H9 (cell line): ENCODE results near the gene FMN1. TPM values are rescaled to one million over a fixed set of nuclear protein-coding genes. Genes with fewer than 3 reads are reported as not detected.

Experiments used
- DNase-seq: peaks from one replicate; pipeline ENCODE4 v3.0.0-alpha.2; 2017
- H2AFZ ChIP-seq: one replicate; pipeline ENCODE4 v1.6.1; 2013; ENCODE audit warnings: mild to moderate bottlenecking, low read length, control low read depth, moderate library complexity
- H2AK5ac ChIP-seq: 2 replicates; pipeline ENCODE4 v1.6.1; 2013; ENCODE audit warnings: low read length, control low read depth, mixed read lengths; ENCODE audit not compliant: insufficient read length
- H2BK120ac ChIP-seq: one replicate; pipeline ENCODE4 v1.6.1; 2013; ENCODE audit warnings: low read depth, mild to moderate bottlenecking, low read length, control low read depth, inconsistent platforms; ENCODE audit not compliant: poor library complexity, severe bottlenecking
- H2BK12ac ChIP-seq: 2 replicates; pipeline ENCODE4 v1.6.1; 2013; ENCODE audit warnings: low read length, control low read depth, mixed read lengths, low read depth; ENCODE audit not compliant: insufficient read length
- H2BK15ac ChIP-seq: 2 replicates; pipeline ENCODE4 v1.6.1; 2013; ENCODE audit warnings: low read depth, low read length, control low read depth
- H2BK20ac ChIP-seq: one replicate; pipeline ENCODE4 v1.6.1; 2013; ENCODE audit warnings: low read depth, mild to moderate bottlenecking, low read length, control low read depth, inconsistent platforms; ENCODE audit not compliant: poor library complexity, severe bottlenecking
- H2BK5ac ChIP-seq: 2 replicates; pipeline ENCODE4 v1.6.1; 2013; ENCODE audit warnings: low read length, control low read depth, mixed read lengths; ENCODE audit not compliant: insufficient read length
- H3K14ac ChIP-seq: 2 replicates; pipeline ENCODE4 v1.6.1; 2013; ENCODE audit warnings: low read length, control low read depth; ENCODE audit not compliant: insufficient read depth
- H3K18ac ChIP-seq: 2 replicates; pipeline ENCODE4 v1.6.1; 2013; ENCODE audit warnings: low read depth, mild to moderate bottlenecking, mixed read lengths, low read length, control low read depth; ENCODE audit not compliant: insufficient read length
- H3K23ac ChIP-seq: 2 replicates; pipeline ENCODE4 v1.6.1; 2013; ENCODE audit warnings: low read length, control low read depth, mixed read lengths, low read depth; ENCODE audit not compliant: insufficient read length
- H3K23me2 ChIP-seq: 2 replicates; pipeline ENCODE4 v1.6.1; 2013; ENCODE audit warnings: low read depth, mild to moderate bottlenecking, mixed read lengths, low read length, control low read depth; ENCODE audit not compliant: insufficient read length, poor library complexity, severe bottlenecking
- H3K27ac ChIP-seq: 2 replicates; pipeline ENCODE4 v1.5.1; 2013; ENCODE audit warnings: low read length, control low read depth, mixed read lengths, low read depth; ENCODE audit not compliant: insufficient read length
- H3K27me3 ChIP-seq: 2 replicates; pipeline ENCODE4 v1.6.1; 2013; ENCODE audit warnings: low read length, control low read depth, inconsistent platforms; ENCODE audit not compliant: insufficient read depth
- H3K4ac ChIP-seq: 2 replicates; pipeline ENCODE4 v1.6.1; 2013; ENCODE audit warnings: low read depth, mild to moderate bottlenecking, control low read depth, inconsistent platforms, low read length, moderate library complexity
- H3K4me1 ChIP-seq: 2 replicates; pipeline ENCODE4 v1.6.1; 2013; ENCODE audit warnings: low read length, control low read depth, inconsistent platforms; ENCODE audit not compliant: insufficient read depth
- H3K4me2 ChIP-seq: 2 replicates; pipeline ENCODE4 v1.6.1; 2013; ENCODE audit warnings: low read length, control low read depth, mixed read lengths; ENCODE audit not compliant: insufficient read length, insufficient read depth
- H3K56ac ChIP-seq: 2 replicates; pipeline ENCODE4 v1.6.1; 2013; ENCODE audit warnings: low read depth, mild to moderate bottlenecking, mixed read lengths, low read length, control low read depth; ENCODE audit not compliant: insufficient read length
- H3K79me1 ChIP-seq: 2 replicates; pipeline ENCODE4 v1.6.1; 2013; ENCODE audit warnings: low read depth, mild to moderate bottlenecking, moderate library complexity, low read length, control low read depth, inconsistent platforms; ENCODE audit not compliant: insufficient read depth, poor library complexity, severe bottlenecking
- H3K79me2 ChIP-seq: 2 replicates; pipeline ENCODE4 v1.6.1; 2013; ENCODE audit warnings: low read length, control low read depth, inconsistent platforms; ENCODE audit not compliant: insufficient read depth
- H3K9ac ChIP-seq: 2 replicates; pipeline ENCODE4 v1.6.1; 2013; ENCODE audit warnings: low read length, control low read depth, mixed read lengths; ENCODE audit not compliant: insufficient read length; ENCODE audit errors: extremely low read depth
- H3K9me3 ChIP-seq: one replicate; pipeline ENCODE4 v1.6.1; 2013; ENCODE audit warnings: low read depth, low read length, inconsistent platforms; ENCODE audit not compliant: control insufficient read depth
- H3T11ph ChIP-seq: one replicate; pipeline ENCODE4 v1.6.1; 2013; ENCODE audit warnings: mild to moderate bottlenecking, low read length, control low read depth, inconsistent platforms
- H4K20me1 ChIP-seq: one replicate; pipeline ENCODE4 v1.6.1; 2013; ENCODE audit not compliant: control insufficient read depth, insufficient read length, insufficient read depth
- H4K5ac ChIP-seq: 2 replicates; pipeline ENCODE4 v1.6.1; 2013; ENCODE audit warnings: low read depth, mild to moderate bottlenecking, mixed read lengths, low read length, control low read depth; ENCODE audit not compliant: insufficient read length
- H4K8ac ChIP-seq: replicated peaks from 2 replicates; pipeline ENCODE4 v1.6.1; 2013; ENCODE audit warnings: low read length, control low read depth, mixed read lengths, low read depth; ENCODE audit not compliant: insufficient read length
- H4K91ac ChIP-seq: 2 replicates; pipeline ENCODE4 v1.6.1; 2013; ENCODE audit warnings: low read depth, mild to moderate bottlenecking, moderate library complexity, mixed read lengths, low read length, control low read depth; ENCODE audit not compliant: insufficient read length
- H3K27ac Mint-ChIP-seq, 3 experiments: 2 replicates in 2 of 3; 3 replicates in 1 of 3; pipeline ENCODE4 v1.8.0; 2020 to 2021; ENCODE audit warnings: mixed read lengths in 3 of 3, mild to moderate bottlenecking in 1 of 3, moderate library complexity in 1 of 3
- H3K27me3 Mint-ChIP-seq: 2 replicates; pipeline ENCODE4 v1.8.0; 2021; ENCODE audit warnings: low read depth, mild to moderate bottlenecking, moderate library complexity, mixed read lengths
- H3K36me3 Mint-ChIP-seq, 3 experiments: 2 replicates in 2 of 3; 3 replicates in 1 of 3; pipeline ENCODE4 v1.8.0; 2020 to 2021; ENCODE audit warnings: low read depth in 3 of 3, mixed read lengths in 3 of 3; ENCODE audit not compliant: insufficient read depth in 1 of 3
- H3K4me1 Mint-ChIP-seq, 2 experiments: 2 replicates each; pipeline ENCODE4 v1.8.0; 2020; ENCODE audit warnings: mixed read lengths in 2 of 2
- H3K4me3 Mint-ChIP-seq, 2 experiments: 2 replicates in 1 of 2; 3 replicates in 1 of 2; pipeline ENCODE4 v1.8.0; 2020 to 2021; ENCODE audit warnings: mild to moderate bottlenecking in 2 of 2, mixed read lengths in 2 of 2, moderate library complexity in 1 of 2
- H3K9me3 Mint-ChIP-seq, 2 experiments: 2 replicates in 1 of 2; 3 replicates in 1 of 2; pipeline ENCODE4 v1.8.0; 2020; ENCODE audit warnings: mild to moderate bottlenecking in 2 of 2, mixed read lengths in 2 of 2, moderate library complexity in 1 of 2
- CTCF ChIP-seq: fragments of 200-600 bp; sonication (generic); conservative IDR thresholded peaks from 3 replicates; pipeline ENCODE4 v1.8.0; 2021; ENCODE audit warnings: antibody characterized with exemption, mild to moderate bottlenecking
- WGBS: extraction: QIAGEN DNeasy Blood & Tissue Kit; methylation state at CpG from one replicate; pipeline ENCODE4 v1.1.7; 2013; ENCODE audit warnings: missing lambda C conversion rate, low lambda C conversion rate, mixed read lengths; ENCODE audit not compliant: insufficient read length; ENCODE audit errors: extremely low coverage; 5-methylcytosine and 5-hydroxymethylcytosine counted together
- total RNA-seq: library from RNA; stranded (reverse); gene quantifications from 2 replicates; pipeline ENCODE4 v1.2.1, GENCODE V29; 2021

FMN1 gene
- total RNA-seq, 1 experiment from 2014 or later, result 1.9 TPM

GRCh38 chr15:32838820-32839219 is 355.7 kb downstream of the FMN1 start:
- H4K91ac ChIP-seq, result no peak overlapping the region
- no peak overlapping the region for H4K8ac ChIP-seq
- no peak overlapping the region for H4K5ac ChIP-seq
- no CpG with 5 or more reads among the region's 8 CpGs for WGBS
- H4K20me1 ChIP-seq, result no peaks in the 10 kb centered on the region
- H3K14ac ChIP-seq, result no peak overlapping the region
- no peaks in the 10 kb centered on the region for H3K27me3 ChIP-seq
- H2AFZ ChIP-seq, result no peak overlapping the region
- no peaks in the 10 kb centered on the region; a peak in 1 of 7 replicates for H3K36me3 Mint-ChIP-seq
- no peaks in the 10 kb centered on the region; the same call in 1 of the 2 replicates for H3K4me1 ChIP-seq
- H3K9me3 ChIP-seq, result no peaks in the 10 kb centered on the region
- H3K79me2 ChIP-seq, result no peaks in the 10 kb centered on the region
- no peak overlapping the region for H3K56ac ChIP-seq
- TF ChIP-seq CTCF, result no peak
- no peaks in the 10 kb centered on the region for H3K9me3 Mint-ChIP-seq
- no peak for DNase-seq
- H2BK12ac ChIP-seq, result no peak overlapping the region
- no peak overlapping the region for H3K23ac ChIP-seq
- H3K4me1 Mint-ChIP-seq, result peaks cover 17 to 18% of the 10 kb centered on the region in 2 experiments
- H3T11ph ChIP-seq, result no peak overlapping the region
- H2BK20ac ChIP-seq, result no peak overlapping the region
- H3K27me3 Mint-ChIP-seq, result no peaks in the 10 kb centered on the region; the same call in 1 of the 2 replicates
- H3K79me1 ChIP-seq, result no peaks in the 10 kb centered on the region
- H2BK15ac ChIP-seq, result no peak overlapping the region
- no peak overlapping the region for H2BK5ac ChIP-seq
- peaks cover 2% of the 10 kb centered on the region for H3K23me2 ChIP-seq
- H2AK5ac ChIP-seq, result no peak overlapping the region
- H3K4ac ChIP-seq, result no peak overlapping the region
- no peak overlapping the region for H2BK120ac ChIP-seq
- no peak overlapping the region for H3K4me3 Mint-ChIP-seq
- H3K9ac ChIP-seq, result no peak overlapping the region
- H3K27ac Mint-ChIP-seq, result no peak overlapping the region; a peak in 1 of 7 replicates
- H3K18ac ChIP-seq, result no peak overlapping the region
- H3K27ac ChIP-seq, result no peak overlapping the region
- H3K4me2 ChIP-seq, result no peak overlapping the region
